GM12801 (cell line): ENCODE data around the gene LHX8.

Experiments used
- TF ChIP-seq, protein P1 (sequence below): IDR thresholded peaks from one replicate; pipeline ENCODE4 v1.5.1; 2011; ENCODE audit warnings: control low read depth; ENCODE audit not compliant: insufficient read length; ENCODE audit errors: extremely low read depth

The LHX8 gene

DNA sequence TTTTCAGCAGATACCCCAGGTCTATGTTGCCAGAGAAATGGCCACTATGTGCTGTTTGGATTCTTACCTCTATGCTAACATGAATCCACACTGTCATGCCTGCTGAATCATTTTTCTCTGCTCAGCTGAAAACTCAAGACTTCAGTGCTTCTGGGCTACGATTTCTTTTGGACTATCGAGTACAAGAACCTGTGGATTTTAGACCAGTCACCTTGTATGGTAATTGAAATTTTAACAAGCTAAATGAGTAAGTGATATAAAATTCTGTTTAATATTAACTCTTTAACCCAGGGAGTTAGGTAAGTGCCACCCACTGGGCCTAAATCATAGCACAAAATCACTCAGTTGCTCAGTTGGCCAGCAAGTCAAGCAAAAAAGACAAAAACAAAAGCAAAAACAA, 35.8 kb downstream of the LHX8 start:
- TF ChIP-seq, protein P1, sequence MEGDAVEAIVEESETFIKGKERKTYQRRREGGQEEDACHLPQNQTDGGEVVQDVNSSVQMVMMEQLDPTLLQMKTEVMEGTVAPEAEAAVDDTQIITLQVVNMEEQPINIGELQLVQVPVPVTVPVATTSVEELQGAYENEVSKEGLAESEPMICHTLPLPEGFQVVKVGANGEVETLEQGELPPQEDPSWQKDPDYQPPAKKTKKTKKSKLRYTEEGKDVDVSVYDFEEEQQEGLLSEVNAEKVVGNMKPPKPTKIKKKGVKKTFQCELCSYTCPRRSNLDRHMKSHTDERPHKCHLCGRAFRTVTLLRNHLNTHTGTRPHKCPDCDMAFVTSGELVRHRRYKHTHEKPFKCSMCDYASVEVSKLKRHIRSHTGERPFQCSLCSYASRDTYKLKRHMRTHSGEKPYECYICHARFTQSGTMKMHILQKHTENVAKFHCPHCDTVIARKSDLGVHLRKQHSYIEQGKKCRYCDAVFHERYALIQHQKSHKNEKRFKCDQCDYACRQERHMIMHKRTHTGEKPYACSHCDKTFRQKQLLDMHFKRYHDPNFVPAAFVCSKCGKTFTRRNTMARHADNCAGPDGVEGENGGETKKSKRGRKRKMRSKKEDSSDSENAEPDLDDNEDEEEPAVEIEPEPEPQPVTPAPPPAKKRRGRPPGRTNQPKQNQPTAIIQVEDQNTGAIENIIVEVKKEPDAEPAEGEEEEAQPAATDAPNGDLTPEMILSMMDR, result no peak

- TF ChIP-seq, protein P1, result no peak
These were observed 36.8 kb downstream of the LHX8 start for GRCh38 chr1:75170981-75171380.

- TF ChIP-seq, protein P1, result no peak
These were observed 37.7 kb downstream of the LHX8 start for GRCh38 chr1:75171876-75172275.

DNA sequence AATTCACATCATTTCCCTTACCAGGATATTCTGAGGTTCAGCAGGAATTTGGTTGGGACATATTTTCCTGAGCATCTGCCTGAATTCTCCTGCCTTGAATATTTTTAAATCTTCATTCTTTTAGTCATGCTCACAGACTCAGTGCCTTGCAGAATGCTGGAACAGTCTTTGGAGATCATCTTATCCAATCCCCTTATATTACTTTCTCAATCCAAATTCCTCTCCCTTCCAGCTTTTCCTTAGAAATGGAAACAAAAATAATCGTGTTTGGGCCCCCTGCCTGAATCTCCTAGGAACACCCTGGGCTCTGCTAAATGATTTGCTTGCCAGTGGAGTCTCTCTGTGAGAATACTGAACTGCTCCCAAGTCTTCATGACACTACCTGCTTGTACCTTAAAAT, 38.4 kb downstream of the LHX8 start:
- TF ChIP-seq, protein P1, result no peak

GRCh38 chr1:75174031-75174760, 40.0 kb downstream of the LHX8 start:
- TF ChIP-seq, protein P1, result no peak

DNA sequence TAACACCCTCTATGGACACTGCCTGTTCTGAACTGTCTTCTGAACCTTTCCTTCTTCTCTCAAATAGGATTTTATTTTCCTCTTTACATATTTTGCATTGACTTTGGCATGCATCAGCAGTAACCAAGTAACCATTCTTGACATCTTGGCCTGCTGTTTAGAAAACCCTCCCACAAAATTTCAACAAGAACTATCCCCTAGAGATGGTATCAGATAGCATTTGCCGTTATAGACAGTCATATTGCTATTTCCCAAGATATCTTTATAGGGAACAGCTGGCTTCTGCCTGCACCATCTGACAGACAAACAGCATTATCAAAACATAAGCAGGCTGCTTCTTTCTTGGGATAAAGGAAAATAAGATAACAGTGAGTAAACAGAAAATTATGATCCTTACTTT, 54.7 kb downstream of the LHX8 start:
- TF ChIP-seq, protein P1, result no peak

GRCh38 chr1:75198163-75198562, 64.0 kb downstream of the LHX8 start:
- TF ChIP-seq, protein P1, result no peak

- TF ChIP-seq, protein P1, result no peak
These were observed 64.6 kb downstream of the LHX8 start for GRCh38 chr1:75198761-75199160.
